H9 (cell line): ENCODE data around the gene SPRY4. TPM values are rescaled to one million over a fixed set of nuclear protein-coding genes. Genes with fewer than 3 reads are reported as not detected.

Experiments used
- DNase-seq: peaks from one replicate; pipeline ENCODE4 v3.0.0-alpha.2; 2017
- H2AFZ ChIP-seq: one replicate; pipeline ENCODE4 v1.6.1; 2013; ENCODE audit warnings: mild to moderate bottlenecking, low read length, control low read depth, moderate library complexity
- H2AK5ac ChIP-seq: 2 replicates; pipeline ENCODE4 v1.6.1; 2013; ENCODE audit warnings: low read length, control low read depth, mixed read lengths; ENCODE audit not compliant: insufficient read length
- H2BK120ac ChIP-seq: one replicate; pipeline ENCODE4 v1.6.1; 2013; ENCODE audit warnings: low read depth, mild to moderate bottlenecking, low read length, control low read depth, inconsistent platforms; ENCODE audit not compliant: poor library complexity, severe bottlenecking
- H2BK12ac ChIP-seq: 2 replicates; pipeline ENCODE4 v1.6.1; 2013; ENCODE audit warnings: low read length, control low read depth, mixed read lengths, low read depth; ENCODE audit not compliant: insufficient read length
- H2BK15ac ChIP-seq: 2 replicates; pipeline ENCODE4 v1.6.1; 2013; ENCODE audit warnings: low read depth, low read length, control low read depth
- H2BK20ac ChIP-seq: one replicate; pipeline ENCODE4 v1.6.1; 2013; ENCODE audit warnings: low read depth, mild to moderate bottlenecking, low read length, control low read depth, inconsistent platforms; ENCODE audit not compliant: poor library complexity, severe bottlenecking
- H2BK5ac ChIP-seq: 2 replicates; pipeline ENCODE4 v1.6.1; 2013; ENCODE audit warnings: low read length, control low read depth, mixed read lengths; ENCODE audit not compliant: insufficient read length
- H3K14ac ChIP-seq: 2 replicates; pipeline ENCODE4 v1.6.1; 2013; ENCODE audit warnings: low read length, control low read depth; ENCODE audit not compliant: insufficient read depth
- H3K18ac ChIP-seq: 2 replicates; pipeline ENCODE4 v1.6.1; 2013; ENCODE audit warnings: low read depth, mild to moderate bottlenecking, mixed read lengths, low read length, control low read depth; ENCODE audit not compliant: insufficient read length
- H3K23ac ChIP-seq: 2 replicates; pipeline ENCODE4 v1.6.1; 2013; ENCODE audit warnings: low read length, control low read depth, mixed read lengths, low read depth; ENCODE audit not compliant: insufficient read length
- H3K23me2 ChIP-seq: 2 replicates; pipeline ENCODE4 v1.6.1; 2013; ENCODE audit warnings: low read depth, mild to moderate bottlenecking, mixed read lengths, low read length, control low read depth; ENCODE audit not compliant: insufficient read length, poor library complexity, severe bottlenecking
- H3K27ac ChIP-seq: 2 replicates; pipeline ENCODE4 v1.5.1; 2013; ENCODE audit warnings: low read length, control low read depth, mixed read lengths, low read depth; ENCODE audit not compliant: insufficient read length
- H3K27me3 ChIP-seq: 2 replicates; pipeline ENCODE4 v1.6.1; 2013; ENCODE audit warnings: low read length, control low read depth, inconsistent platforms; ENCODE audit not compliant: insufficient read depth
- H3K4ac ChIP-seq: 2 replicates; pipeline ENCODE4 v1.6.1; 2013; ENCODE audit warnings: low read depth, mild to moderate bottlenecking, control low read depth, inconsistent platforms, low read length, moderate library complexity
- H3K4me1 ChIP-seq: 2 replicates; pipeline ENCODE4 v1.6.1; 2013; ENCODE audit warnings: low read length, control low read depth, inconsistent platforms; ENCODE audit not compliant: insufficient read depth
- H3K4me2 ChIP-seq: 2 replicates; pipeline ENCODE4 v1.6.1; 2013; ENCODE audit warnings: low read length, control low read depth, mixed read lengths; ENCODE audit not compliant: insufficient read length, insufficient read depth
- H3K56ac ChIP-seq: 2 replicates; pipeline ENCODE4 v1.6.1; 2013; ENCODE audit warnings: low read depth, mild to moderate bottlenecking, mixed read lengths, low read length, control low read depth; ENCODE audit not compliant: insufficient read length
- H3K79me1 ChIP-seq: 2 replicates; pipeline ENCODE4 v1.6.1; 2013; ENCODE audit warnings: low read depth, mild to moderate bottlenecking, moderate library complexity, low read length, control low read depth, inconsistent platforms; ENCODE audit not compliant: insufficient read depth, poor library complexity, severe bottlenecking
- H3K79me2 ChIP-seq: 2 replicates; pipeline ENCODE4 v1.6.1; 2013; ENCODE audit warnings: low read length, control low read depth, inconsistent platforms; ENCODE audit not compliant: insufficient read depth
- H3K9ac ChIP-seq: 2 replicates; pipeline ENCODE4 v1.6.1; 2013; ENCODE audit warnings: low read length, control low read depth, mixed read lengths; ENCODE audit not compliant: insufficient read length; ENCODE audit errors: extremely low read depth
- H3K9me3 ChIP-seq: one replicate; pipeline ENCODE4 v1.6.1; 2013; ENCODE audit warnings: low read depth, low read length, inconsistent platforms; ENCODE audit not compliant: control insufficient read depth
- H3T11ph ChIP-seq: one replicate; pipeline ENCODE4 v1.6.1; 2013; ENCODE audit warnings: mild to moderate bottlenecking, low read length, control low read depth, inconsistent platforms
- H4K20me1 ChIP-seq: one replicate; pipeline ENCODE4 v1.6.1; 2013; ENCODE audit not compliant: control insufficient read depth, insufficient read length, insufficient read depth
- H4K5ac ChIP-seq: 2 replicates; pipeline ENCODE4 v1.6.1; 2013; ENCODE audit warnings: low read depth, mild to moderate bottlenecking, mixed read lengths, low read length, control low read depth; ENCODE audit not compliant: insufficient read length
- H4K8ac ChIP-seq: replicated peaks from 2 replicates; pipeline ENCODE4 v1.6.1; 2013; ENCODE audit warnings: low read length, control low read depth, mixed read lengths, low read depth; ENCODE audit not compliant: insufficient read length
- H4K91ac ChIP-seq: 2 replicates; pipeline ENCODE4 v1.6.1; 2013; ENCODE audit warnings: low read depth, mild to moderate bottlenecking, moderate library complexity, mixed read lengths, low read length, control low read depth; ENCODE audit not compliant: insufficient read length
- H3K27ac Mint-ChIP-seq, 3 experiments: 2 replicates in 2 of 3; 3 replicates in 1 of 3; pipeline ENCODE4 v1.8.0; 2020 to 2021; ENCODE audit warnings: mixed read lengths in 3 of 3, mild to moderate bottlenecking in 1 of 3, moderate library complexity in 1 of 3
- H3K27me3 Mint-ChIP-seq: 2 replicates; pipeline ENCODE4 v1.8.0; 2021; ENCODE audit warnings: low read depth, mild to moderate bottlenecking, moderate library complexity, mixed read lengths
- H3K36me3 Mint-ChIP-seq, 3 experiments: 2 replicates in 2 of 3; 3 replicates in 1 of 3; pipeline ENCODE4 v1.8.0; 2020 to 2021; ENCODE audit warnings: low read depth in 3 of 3, mixed read lengths in 3 of 3; ENCODE audit not compliant: insufficient read depth in 1 of 3
- H3K4me1 Mint-ChIP-seq, 2 experiments: 2 replicates each; pipeline ENCODE4 v1.8.0; 2020; ENCODE audit warnings: mixed read lengths in 2 of 2
- H3K4me3 Mint-ChIP-seq, 2 experiments: 2 replicates in 1 of 2; 3 replicates in 1 of 2; pipeline ENCODE4 v1.8.0; 2020 to 2021; ENCODE audit warnings: mild to moderate bottlenecking in 2 of 2, mixed read lengths in 2 of 2, moderate library complexity in 1 of 2
- H3K9me3 Mint-ChIP-seq, 2 experiments: 2 replicates in 1 of 2; 3 replicates in 1 of 2; pipeline ENCODE4 v1.8.0; 2020; ENCODE audit warnings: mild to moderate bottlenecking in 2 of 2, mixed read lengths in 2 of 2, moderate library complexity in 1 of 2
- WGBS: extraction: QIAGEN DNeasy Blood & Tissue Kit; methylation state at CpG from one replicate; pipeline ENCODE4 v1.1.7; 2013; ENCODE audit warnings: missing lambda C conversion rate, low lambda C conversion rate, mixed read lengths; ENCODE audit not compliant: insufficient read length; ENCODE audit errors: extremely low coverage; 5-methylcytosine and 5-hydroxymethylcytosine counted together
- total RNA-seq: library from RNA; stranded (reverse); gene quantifications from 2 replicates; pipeline ENCODE4 v1.2.1, GENCODE V29; 2021
- TF ChIP-seq, protein P1 (sequence below): fragments of 200-600 bp; sonication (generic); conservative IDR thresholded peaks from 3 replicates; pipeline ENCODE4 v1.8.0; 2021; ENCODE audit warnings: antibody characterized with exemption, mild to moderate bottlenecking

SPRY4 gene
- total RNA-seq, 1 experiment from 2014 or later, result 92.4 TPM

GRCh38 chr5:142280066-142281007 is 44.5 kb downstream of the SPRY4 start:
- peak overlapping the region; percentile 85 to 92 (median 86); a peak in 6 of 7 replicates for H3K27ac Mint-ChIP-seq
- no peak overlapping the region for H3K56ac ChIP-seq
- 0 out of 2 replicates have a peak overlapping the region, but pooled peaks have one; percentile 40 for H3K14ac ChIP-seq
- H2AFZ ChIP-seq, result no peak overlapping the region
- peaks cover 6% of the 10 kb centered on the region for H3K4me1 ChIP-seq
- H2BK15ac ChIP-seq, result no peak overlapping the region
- peak; percentile 96 for DNase-seq
- no peaks in the 10 kb centered on the region for H3K23me2 ChIP-seq
- H2BK120ac ChIP-seq, result no peak overlapping the region
- no peak overlapping the region for H3K23ac ChIP-seq
- H3K27me3 ChIP-seq, result no peaks in the 10 kb centered on the region
- H3K79me2 ChIP-seq, result no peaks in the 10 kb centered on the region
- H3K9me3 Mint-ChIP-seq, result no peaks in the 10 kb centered on the region
- H3K79me1 ChIP-seq, result no peaks in the 10 kb centered on the region
- H3K4me3 Mint-ChIP-seq, result no peak overlapping the region
- H3T11ph ChIP-seq, result no peak overlapping the region
- no peak overlapping the region for H4K5ac ChIP-seq
- no peak overlapping the region for H2BK20ac ChIP-seq
- no peak overlapping the region for H2AK5ac ChIP-seq
- H4K8ac ChIP-seq, result no peak overlapping the region
- TF ChIP-seq, protein P1, sequence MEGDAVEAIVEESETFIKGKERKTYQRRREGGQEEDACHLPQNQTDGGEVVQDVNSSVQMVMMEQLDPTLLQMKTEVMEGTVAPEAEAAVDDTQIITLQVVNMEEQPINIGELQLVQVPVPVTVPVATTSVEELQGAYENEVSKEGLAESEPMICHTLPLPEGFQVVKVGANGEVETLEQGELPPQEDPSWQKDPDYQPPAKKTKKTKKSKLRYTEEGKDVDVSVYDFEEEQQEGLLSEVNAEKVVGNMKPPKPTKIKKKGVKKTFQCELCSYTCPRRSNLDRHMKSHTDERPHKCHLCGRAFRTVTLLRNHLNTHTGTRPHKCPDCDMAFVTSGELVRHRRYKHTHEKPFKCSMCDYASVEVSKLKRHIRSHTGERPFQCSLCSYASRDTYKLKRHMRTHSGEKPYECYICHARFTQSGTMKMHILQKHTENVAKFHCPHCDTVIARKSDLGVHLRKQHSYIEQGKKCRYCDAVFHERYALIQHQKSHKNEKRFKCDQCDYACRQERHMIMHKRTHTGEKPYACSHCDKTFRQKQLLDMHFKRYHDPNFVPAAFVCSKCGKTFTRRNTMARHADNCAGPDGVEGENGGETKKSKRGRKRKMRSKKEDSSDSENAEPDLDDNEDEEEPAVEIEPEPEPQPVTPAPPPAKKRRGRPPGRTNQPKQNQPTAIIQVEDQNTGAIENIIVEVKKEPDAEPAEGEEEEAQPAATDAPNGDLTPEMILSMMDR, result no peak
- H3K4ac ChIP-seq, result no peak overlapping the region
- H2BK12ac ChIP-seq, result no peak overlapping the region
- H3K18ac ChIP-seq, result no peak overlapping the region
- peak overlapping the region; percentile 11 for H3K27ac ChIP-seq
- H4K91ac ChIP-seq, result no peak overlapping the region
- H3K27me3 Mint-ChIP-seq, result no peaks in the 10 kb centered on the region; the same call in none of the 2 replicates
- no peak overlapping the region for H3K9ac ChIP-seq
- H3K4me1 Mint-ChIP-seq, result peaks cover 50 to 51% of the 10 kb centered on the region in 2 experiments
- no peaks in the 10 kb centered on the region for H4K20me1 ChIP-seq
- H2BK5ac ChIP-seq, result no peak overlapping the region
- H3K9me3 ChIP-seq, result no peaks in the 10 kb centered on the region
- H3K4me2 ChIP-seq, result no peak overlapping the region
- WGBS, result no CpG with 5 or more reads among the region's 17 CpGs
- no peaks in the 10 kb centered on the region; a peak in 1 of 7 replicates for H3K36me3 Mint-ChIP-seq
